GM20431 (cell line): ENCODE measurements around the gene PLPP3.
"Not testable (repeated sequence)": the region's sequence is repeated elsewhere in the genome, so short reads cannot be mapped to it uniquely, and the experiment has no call there.

Experiments used
- in situ Hi-C: fragments of 300-500 bp; cut with MseI, MboI; formaldehyde crosslinking; loops from one replicate; pipeline ENCODE4 v1.15.0; 2020; ENCODE audit warnings: low sequenced_read_pairs; ENCODE audit not compliant: unreplicated experiment

Gene PLPP3

GRCh38 chr1:56578963-56579875, at the start of gene PLPP3:
Gene PLPP3, minus strand, starts transcription at chr1:56579563. Its CDS starts 547 bp downstream, at chr1:56579016.
- in situ Hi-C loops, result no loop called here

GRCh38 chr1:56627636-56628039, 48.3 kb upstream of the PLPP3 start:
- in situ Hi-C loops, result no loop called here

GRCh38 chr1:56627019-56627635, 47.8 kb upstream of the PLPP3 start:
- in situ Hi-C loops, result no loop called here

- in situ Hi-C loops, result no loop called here
Observed at GRCh38 chr1:56626546-56626945, 47.2 kb upstream of the PLPP3 start.

- in situ Hi-C loops, result no loop called here
Observed at GRCh38 chr1:56625819-56626440, 46.6 kb upstream of the PLPP3 start.

DNA sequence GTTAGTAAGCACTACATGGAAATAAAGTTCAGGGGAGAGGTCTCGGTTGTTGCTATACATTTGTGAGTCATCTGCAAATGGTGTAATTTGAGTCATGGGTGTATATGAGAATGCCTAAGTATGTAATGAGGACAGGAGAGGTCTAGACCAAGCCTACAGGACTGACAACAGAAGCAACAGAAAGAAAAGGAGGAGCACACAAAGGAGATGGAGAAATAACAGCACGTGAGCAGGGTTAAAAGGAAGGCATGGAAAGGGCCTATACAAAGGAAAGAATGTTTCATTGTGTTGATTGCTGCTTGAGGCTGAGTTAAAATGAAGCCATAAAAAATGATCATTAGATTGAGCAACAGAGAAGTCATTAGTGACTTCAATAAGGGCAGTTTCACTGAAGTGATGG, 37.8 kb upstream of the PLPP3 start:
- in situ Hi-C loops, result no loop called here

DNA sequence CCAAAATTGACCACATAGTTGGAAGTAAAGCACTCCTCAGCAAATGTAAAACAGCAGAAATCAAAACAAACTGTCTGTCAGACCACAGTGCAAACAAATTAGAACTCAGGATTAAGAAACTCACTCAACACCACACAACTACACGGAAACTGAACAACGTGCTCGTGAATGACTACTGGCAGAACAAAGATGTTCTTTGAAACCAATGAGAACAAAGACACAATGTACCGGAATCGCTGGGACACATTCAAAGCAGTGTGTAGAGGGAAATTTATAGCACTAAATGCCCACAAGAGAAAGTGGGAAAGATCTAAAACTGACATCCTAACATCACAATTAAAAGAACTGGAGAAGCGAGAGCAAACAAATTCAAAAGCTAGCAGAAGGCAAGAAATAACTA, 31.4 kb upstream of the PLPP3 start:
- in situ Hi-C loops, result not testable (repeated sequence)

DNA sequence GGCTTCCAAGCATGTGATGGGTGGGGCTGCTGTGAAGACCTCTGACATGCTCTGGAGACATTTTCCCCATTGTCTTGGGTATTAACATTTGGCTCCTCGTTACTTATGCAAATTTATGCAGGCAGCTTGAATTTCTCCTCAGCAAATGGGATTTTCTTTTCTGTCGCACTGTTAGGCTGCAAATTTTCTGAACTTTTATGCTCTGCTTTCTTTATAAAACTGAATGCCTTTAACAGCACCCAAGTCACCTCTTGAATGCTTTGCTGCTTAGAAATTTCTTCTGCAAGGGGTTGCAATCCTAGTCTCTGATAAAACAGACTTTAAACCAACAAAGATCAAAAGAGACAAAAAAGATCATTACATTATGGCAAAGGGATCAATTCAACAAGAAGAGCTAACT, 30.7 kb upstream of the PLPP3 start:
- in situ Hi-C loops, result not testable (repeated sequence)

DNA sequence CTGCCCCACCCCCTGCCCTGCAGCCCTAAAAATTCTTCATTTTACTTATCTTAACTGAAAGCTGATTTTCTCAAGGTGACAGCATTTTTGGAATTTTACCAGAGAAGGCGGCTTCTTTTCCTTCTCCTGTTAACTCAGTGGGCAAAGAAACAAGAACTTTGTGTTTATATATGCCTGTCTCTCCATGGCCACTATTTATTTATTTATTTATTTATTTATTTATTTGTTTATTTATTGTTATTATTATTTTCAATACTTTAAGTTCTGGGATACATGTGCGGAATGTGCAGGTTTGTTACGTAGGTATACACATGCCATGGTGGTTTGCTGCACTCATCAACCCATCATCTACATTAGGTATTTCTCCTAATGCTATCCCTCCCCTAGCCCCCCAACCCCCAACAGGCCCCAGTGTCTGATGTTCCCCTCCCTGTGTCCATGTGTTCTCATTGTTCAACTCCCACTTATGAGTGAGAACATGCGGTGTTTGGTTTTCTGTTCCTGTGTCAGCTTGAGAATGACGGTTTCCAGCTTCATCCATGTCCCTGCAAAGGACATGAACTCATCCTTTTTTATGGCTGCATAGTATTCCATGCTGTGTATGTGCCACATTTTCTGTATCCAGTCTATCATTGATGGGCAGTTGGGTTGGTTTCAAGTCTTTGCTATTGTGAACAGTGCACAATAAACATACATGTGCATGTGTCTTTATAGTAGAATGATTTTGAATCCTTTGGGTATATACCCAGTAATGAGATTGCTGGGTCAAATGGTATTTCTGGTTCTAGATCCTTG, 16.2 kb upstream of the PLPP3 start:
- in situ Hi-C loops, result not testable (repeated sequence)

DNA sequence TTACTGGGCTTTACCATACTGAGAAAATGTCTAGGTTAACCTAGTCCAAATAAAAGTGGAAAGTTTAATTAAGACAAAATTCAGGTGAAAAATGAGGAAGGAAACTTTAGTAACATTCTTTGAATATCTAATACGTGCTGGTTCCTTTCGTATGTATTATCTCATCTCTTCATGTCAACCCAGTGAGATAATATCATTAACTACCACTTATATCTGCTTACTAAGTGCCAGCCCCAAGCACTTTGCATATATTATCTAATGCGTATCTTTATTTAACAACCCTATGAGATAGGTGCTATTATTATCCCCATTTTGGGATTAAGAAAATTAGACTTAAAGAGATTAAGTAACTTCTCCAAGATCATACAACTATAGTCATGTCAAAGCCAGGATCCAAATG, 12.5 kb upstream of the PLPP3 start:
- in situ Hi-C loops, result no loop called here

- in situ Hi-C loops, result no loop called here
Observed at GRCh38 chr1:56590520-56591011, 11.2 kb upstream of the PLPP3 start.

DNA sequence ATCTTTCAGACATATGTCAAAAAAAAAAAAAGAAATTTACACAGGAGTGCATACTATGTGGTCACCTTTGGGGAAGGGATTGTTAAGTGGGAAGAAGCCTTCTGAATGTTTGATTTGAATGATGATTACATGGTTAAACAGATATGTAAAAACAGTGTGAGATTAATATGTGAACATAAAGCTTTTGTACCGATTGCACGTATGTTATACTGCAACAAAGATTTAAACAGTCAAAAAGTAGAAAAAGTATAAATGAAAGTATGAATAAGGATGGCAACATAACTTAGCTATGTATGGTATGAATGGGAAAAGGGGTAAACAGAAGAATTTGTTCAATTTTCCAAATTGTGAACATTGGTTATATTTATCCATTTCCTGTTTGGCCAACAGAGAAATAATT, 10.0 kb upstream of the PLPP3 start:
- in situ Hi-C loops, result no loop called here

DNA sequence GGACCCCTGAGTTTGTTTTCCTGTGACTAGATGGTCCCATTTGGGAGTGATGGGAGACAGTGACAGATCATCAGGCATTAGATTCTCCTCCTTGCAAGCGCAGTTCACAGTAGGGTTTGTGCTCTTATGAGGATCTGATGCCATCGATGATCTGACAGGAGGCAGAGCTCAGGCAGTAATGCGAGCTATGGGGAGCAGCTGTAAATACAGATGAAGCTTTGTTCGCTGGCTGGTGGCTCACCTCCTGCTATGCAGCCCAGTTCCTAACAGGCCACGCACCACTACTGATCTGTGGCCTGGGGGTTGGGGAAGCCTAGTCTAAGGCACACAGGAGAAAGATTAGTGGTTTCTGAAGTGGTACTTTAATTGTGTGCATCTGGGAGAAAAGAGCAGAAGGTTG, 7.1 kb upstream of the PLPP3 start:
- in situ Hi-C loops, result no loop called here

DNA sequence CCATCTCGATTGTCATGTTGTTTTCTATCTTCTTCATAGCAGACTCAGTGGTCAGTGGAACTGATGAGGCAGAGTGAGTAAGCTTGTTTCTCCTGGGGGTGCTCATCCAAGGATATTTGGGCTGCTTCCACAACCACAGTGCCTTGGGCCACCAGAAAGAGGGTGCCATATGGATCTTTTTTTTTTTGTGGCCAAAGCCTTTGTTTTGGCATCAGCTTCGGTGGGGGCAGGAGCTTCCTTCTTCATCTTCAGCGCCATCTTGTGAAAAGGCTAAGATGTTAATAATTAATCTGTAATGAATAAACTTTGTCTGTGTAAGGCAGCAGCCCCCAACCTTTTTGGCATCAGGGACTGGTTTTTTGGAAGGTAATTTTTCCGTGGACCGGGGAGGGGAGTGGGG, 6.6 kb upstream of the PLPP3 start:
- in situ Hi-C loops, result no loop called here

DNA sequence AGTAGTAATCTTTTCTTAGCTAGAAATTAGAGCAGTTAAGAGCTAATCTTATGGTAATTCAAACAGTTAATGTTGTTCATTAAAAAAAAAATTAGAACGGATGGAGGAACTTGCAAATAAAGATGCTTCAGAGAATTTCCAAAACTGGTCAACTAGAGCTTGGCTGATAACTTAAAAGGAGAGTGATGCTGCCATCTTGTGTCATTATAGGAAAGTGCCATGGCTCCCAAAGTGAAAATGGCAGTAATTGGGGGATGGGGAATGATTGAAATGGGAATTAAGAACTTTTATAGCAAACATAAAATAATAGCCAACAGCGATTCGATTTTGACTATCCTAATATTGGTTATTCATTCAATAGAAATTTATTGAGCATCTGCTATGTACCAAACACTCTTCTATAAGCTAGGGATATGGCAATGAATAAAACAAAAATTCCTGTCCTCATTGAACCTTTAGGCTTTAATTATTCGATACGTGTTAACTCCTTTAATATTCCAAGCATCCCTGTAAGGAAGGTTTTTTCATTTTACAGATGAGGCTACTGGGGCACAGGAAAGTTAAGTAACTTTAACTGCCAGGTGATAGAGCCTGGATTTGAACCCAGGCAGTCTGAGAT, 5.7 kb upstream of the PLPP3 start:
- in situ Hi-C loops, result no loop called here

DNA sequence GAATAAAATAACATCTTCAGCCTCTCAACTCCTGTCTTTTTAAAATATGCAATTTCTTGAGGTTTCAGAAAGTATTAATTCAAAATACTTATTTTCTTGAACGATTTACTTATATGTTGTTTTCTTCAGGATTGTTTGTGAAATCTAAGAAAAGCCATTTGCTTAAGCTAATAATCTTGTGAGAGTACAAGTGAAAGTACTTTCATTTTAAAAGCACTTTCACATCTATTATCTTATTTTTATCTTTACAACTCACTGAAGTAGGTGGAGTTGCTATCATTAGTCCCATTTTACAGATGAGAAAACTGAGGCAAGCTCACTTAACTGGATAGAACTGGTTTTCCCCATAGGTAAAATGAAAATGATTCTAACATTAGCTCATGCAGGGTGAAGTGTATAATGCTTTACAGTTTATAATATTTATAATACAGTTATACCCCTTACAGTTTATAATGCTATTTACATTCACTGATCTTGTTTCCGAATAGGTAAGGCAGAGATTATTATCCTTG, 4.7 kb upstream of the PLPP3 start:
- in situ Hi-C loops, result no loop called here

DNA sequence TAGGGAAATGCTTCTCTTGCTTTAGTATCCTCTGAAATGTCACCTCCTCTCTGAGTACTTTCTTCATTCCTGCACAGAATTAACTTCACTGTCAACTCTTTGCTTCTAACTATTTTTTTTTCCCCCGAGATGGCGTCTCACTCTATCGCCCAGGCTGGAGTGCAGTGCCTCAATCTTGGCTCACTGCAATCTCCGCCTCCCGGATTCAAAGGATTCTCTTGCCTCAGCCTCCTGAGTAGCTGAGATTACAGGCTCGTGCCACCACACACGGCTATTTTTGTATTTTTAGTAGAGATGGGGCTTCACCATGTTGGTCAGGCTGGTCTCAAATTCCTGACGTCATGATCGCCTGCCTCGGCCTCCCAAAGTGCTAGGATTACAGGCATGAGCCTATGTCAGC, 1.4 kb upstream of the PLPP3 start:
- in situ Hi-C loops, result no loop called here

- in situ Hi-C loops, result no loop called here
Observed at GRCh38 chr1:56578138-56578962, 1.0 kb downstream of the PLPP3 start.
